Stimulated activated naive CD8-positive, alpha-beta T cell treated with anti-CD3 and anti-CD28 coated beads, Interleukin-15, Interleukin-2, amounts not matched to agents 100 ng/mL and 50 ng/mL, for 24 hours (primary cell): Measurements from ENCODE around the gene RFX4.

Experiments used
- H3K27ac Mint-ChIP-seq: one replicate; pipeline ENCODE4 v1.8.0; 2021; ENCODE audit warnings: mild to moderate bottlenecking, mixed read lengths
- H3K27me3 Mint-ChIP-seq: one replicate; pipeline ENCODE4 v1.8.0; 2021; ENCODE audit warnings: mixed read lengths
- H3K36me3 Mint-ChIP-seq: one replicate; pipeline ENCODE4 v1.8.0; 2021; ENCODE audit warnings: low read depth, mixed read lengths
- H3K4me1 Mint-ChIP-seq: one replicate; pipeline ENCODE4 v1.8.0; 2021; ENCODE audit warnings: low read depth, mixed read lengths
- H3K4me3 Mint-ChIP-seq: one replicate; pipeline ENCODE4 v1.8.0; 2021; ENCODE audit warnings: mild to moderate bottlenecking, mixed read lengths
- H3K9me3 Mint-ChIP-seq: one replicate; pipeline ENCODE4 v1.8.0; 2021; ENCODE audit warnings: mixed read lengths

RFX4 gene

DNA sequence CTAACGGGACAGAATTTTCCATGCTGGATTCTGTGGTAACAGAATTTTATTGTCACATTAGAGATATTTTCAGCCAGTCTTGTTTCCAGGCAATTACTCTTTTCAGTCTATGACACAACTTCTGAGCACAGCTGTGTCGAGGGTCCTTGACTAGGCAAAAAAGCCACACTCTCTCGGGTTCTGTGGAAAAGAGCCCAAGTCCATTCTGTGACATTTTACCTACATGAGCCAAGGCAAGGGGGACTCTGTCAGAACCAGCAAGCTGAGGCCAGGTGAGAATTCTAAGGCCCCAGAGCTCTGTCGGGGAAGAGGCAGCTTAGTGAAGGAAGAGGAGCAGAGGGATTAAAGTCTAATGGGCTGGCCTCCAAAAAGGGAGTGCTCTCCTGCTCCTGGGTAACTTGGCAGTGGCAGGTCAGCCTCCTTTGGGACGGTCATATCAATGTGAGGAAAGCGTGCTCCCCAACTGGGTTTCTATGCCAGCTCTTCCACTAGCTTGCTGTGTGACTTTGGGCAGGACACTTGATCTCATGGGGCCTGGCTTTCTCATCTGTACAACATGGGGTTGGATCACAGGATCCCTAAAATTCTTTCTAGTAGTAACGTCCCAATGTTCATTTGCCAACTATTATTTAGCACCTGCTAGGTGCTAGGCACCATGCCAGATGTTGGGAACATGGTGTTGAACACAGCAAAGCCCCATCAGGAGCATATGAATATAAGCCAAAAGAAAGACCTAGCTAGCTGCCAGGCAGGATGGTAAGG lies 175.7 kb downstream of the RFX4 start:
- no peaks in the 10 kb centered on the region for H3K36me3 Mint-ChIP-seq
- H3K27me3 Mint-ChIP-seq = no peaks in the 10 kb centered on the region
- H3K27ac Mint-ChIP-seq = no peak overlapping the region
- H3K4me3 Mint-ChIP-seq = no peak overlapping the region
- peaks cover 27% of the 10 kb centered on the region for H3K4me1 Mint-ChIP-seq
- H3K9me3 Mint-ChIP-seq = no peaks in the 10 kb centered on the region

DNA sequence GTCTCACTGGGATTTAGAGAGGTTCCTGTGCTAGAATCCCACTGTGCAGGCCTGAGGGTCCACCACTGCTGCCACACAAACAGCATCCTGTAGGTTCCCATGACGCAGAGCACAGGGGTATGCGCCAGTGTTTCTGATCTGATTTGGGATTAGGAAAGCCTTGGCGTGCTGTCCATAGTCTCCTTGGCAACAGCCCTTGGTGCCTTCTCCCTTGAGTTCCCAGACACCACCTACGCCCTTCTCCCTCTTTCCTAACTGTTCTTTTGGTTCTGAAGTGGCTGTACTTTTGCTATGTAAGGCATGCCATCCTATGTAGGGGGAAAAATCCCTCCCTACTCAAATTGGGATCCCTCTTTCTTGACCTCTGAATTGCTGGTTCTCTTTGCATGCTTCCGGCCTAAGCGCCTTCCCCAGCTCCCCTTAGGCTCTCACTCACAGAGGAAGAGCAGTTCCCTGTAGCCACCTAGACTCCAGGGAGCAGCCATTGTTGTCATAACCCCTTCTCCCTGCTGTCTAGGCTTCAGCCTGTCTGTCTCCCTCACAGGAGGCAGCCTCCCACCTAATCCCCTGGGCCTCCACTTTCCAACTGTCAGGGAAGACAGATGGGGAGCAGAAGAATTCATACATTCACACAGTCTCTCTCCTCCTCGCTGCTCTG lies 176.9 kb downstream of the RFX4 start:
- Mint-ChIP-seq H3K4me1 (peaks cover 19% of the 10 kb centered on the region), H3K4me3 (peak overlapping the region; percentile 17), H3K9me3 (no peaks in the 10 kb centered on the region), H3K27me3 (no peaks in the 10 kb centered on the region), H3K27ac (peak overlapping the region; percentile 70), H3K36me3 (no peaks in the 10 kb centered on the region)

- Mint-ChIP-seq H3K27ac (peak overlapping the region; percentile 70), H3K27me3 (no peaks in the 10 kb centered on the region), H3K36me3 (no peaks in the 10 kb centered on the region), H3K9me3 (no peaks in the 10 kb centered on the region), H3K4me3 (peak overlapping the region; percentile 17), H3K4me1 (peaks cover 19% of the 10 kb centered on the region)
Observed at GRCh38 chr12:106760184-106760531, 177.4 kb downstream of the RFX4 start.

- no peaks in the 10 kb centered on the region for H3K27me3 Mint-ChIP-seq
- H3K4me3 Mint-ChIP-seq = no peak overlapping the region
- peaks cover 44% of the 10 kb centered on the region for H3K4me1 Mint-ChIP-seq
- H3K27ac Mint-ChIP-seq = no peak overlapping the region
- H3K9me3 Mint-ChIP-seq = no peaks in the 10 kb centered on the region
- H3K36me3 Mint-ChIP-seq = no peaks in the 10 kb centered on the region
Observed at GRCh38 chr12:106764220-106764619, 181.4 kb downstream of the RFX4 start.

DNA sequence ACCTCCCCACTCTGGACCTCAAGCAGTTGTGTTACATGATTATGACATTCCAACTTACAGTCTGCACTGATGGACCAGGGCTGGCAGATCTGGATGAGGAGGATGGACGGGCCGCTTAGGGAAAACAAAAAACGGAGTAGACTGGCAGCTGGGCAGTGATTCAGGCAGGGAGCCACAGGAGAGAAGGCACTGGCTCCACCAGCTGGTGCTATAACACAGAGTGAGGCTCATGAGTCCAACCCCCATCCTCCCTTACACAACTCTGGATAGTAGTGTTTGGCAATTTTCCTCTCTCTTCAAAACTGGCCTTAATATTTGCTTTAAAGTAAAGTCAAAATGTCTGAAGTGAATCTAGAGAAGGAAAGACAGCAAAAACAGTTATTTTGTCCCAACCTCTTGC lies 181.9 kb downstream of the RFX4 start:
- peaks cover 41% of the 10 kb centered on the region for H3K4me1 Mint-ChIP-seq

GRCh38 chr12:106766393-106766826 lies 183.6 kb downstream of the RFX4 start:
- peak overlapping the region; percentile 40 for H3K4me3 Mint-ChIP-seq
- H3K27me3 Mint-ChIP-seq = no peaks in the 10 kb centered on the region
- no peak overlapping the region for H3K27ac Mint-ChIP-seq
- H3K4me1 Mint-ChIP-seq = peaks cover 25% of the 10 kb centered on the region
- H3K36me3 Mint-ChIP-seq = no peaks in the 10 kb centered on the region
- H3K9me3 Mint-ChIP-seq = no peaks in the 10 kb centered on the region

More for the DNA sequence above, 181.9 kb downstream of the RFX4 start:
- no peaks in the 10 kb centered on the region for H3K9me3 Mint-ChIP-seq
- no peak overlapping the region for H3K27ac Mint-ChIP-seq
- H3K4me3 Mint-ChIP-seq = no peak overlapping the region
- no peaks in the 10 kb centered on the region for H3K27me3 Mint-ChIP-seq
- no peaks in the 10 kb centered on the region for H3K36me3 Mint-ChIP-seq

GRCh38 chr12:106767206-106767605 lies 184.4 kb downstream of the RFX4 start:
- Mint-ChIP-seq H3K4me3 (peak overlapping the region; percentile 40), H3K4me1 (peaks cover 25% of the 10 kb centered on the region), H3K27ac (peak overlapping the region; percentile 49), H3K36me3 (no peaks in the 10 kb centered on the region), H3K9me3 (no peaks in the 10 kb centered on the region), H3K27me3 (no peaks in the 10 kb centered on the region)

DNA sequence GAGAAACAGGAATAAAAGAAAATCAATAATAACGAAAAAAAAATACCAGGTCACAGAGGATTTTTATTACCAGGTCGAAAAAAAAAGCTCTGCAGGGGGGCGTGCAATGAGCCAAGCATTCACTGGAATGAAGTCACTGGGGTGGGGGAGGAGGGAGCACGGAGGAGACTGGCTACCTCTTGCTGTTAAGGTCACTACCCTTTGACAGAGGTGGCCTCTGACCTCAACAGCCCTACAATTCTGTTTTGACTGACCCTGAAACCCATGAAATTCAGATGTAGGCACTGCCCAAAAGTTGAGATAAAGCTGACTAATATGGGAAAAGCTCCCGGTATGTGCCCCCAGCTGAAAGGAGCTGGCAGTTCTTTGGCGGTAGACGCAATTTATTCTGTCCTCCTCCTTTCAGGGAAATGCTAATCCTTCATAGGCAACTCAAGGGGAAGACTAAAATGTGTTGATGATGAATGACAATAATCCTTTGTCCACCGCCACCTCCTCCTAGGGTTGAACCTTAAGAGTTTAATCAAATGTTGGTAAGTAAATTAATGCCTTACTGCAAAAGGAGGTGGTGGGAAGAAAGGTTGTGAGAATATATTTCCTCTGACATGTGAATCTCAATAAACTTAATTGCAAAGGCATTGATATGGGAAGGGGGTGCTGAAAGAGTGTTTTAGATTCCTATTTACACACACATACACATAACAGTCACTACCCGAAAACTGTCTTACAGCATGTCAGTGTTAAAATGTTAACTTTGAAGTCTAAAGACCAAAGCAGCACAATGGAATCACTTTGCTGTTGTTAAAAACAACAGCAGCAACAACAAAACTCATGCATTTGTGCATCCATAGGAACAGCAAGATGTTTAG lies 185.4 kb downstream of the RFX4 start:
- H3K9me3 Mint-ChIP-seq = no peaks in the 10 kb centered on the region
- no peaks in the 10 kb centered on the region for H3K27me3 Mint-ChIP-seq
- peaks cover 27% of the 10 kb centered on the region for H3K4me1 Mint-ChIP-seq
- H3K36me3 Mint-ChIP-seq = no peaks in the 10 kb centered on the region
- H3K4me3 Mint-ChIP-seq = no peak overlapping the region
- no peak overlapping the region for H3K27ac Mint-ChIP-seq

GRCh38 chr12:106769078-106769477 lies 186.3 kb downstream of the RFX4 start:
- no peak overlapping the region for H3K27ac Mint-ChIP-seq
- no peaks in the 10 kb centered on the region for H3K36me3 Mint-ChIP-seq
- no peaks in the 10 kb centered on the region for H3K27me3 Mint-ChIP-seq
- no peaks in the 10 kb centered on the region for H3K9me3 Mint-ChIP-seq
- H3K4me1 Mint-ChIP-seq = peaks cover 36% of the 10 kb centered on the region
- no peak overlapping the region for H3K4me3 Mint-ChIP-seq

DNA sequence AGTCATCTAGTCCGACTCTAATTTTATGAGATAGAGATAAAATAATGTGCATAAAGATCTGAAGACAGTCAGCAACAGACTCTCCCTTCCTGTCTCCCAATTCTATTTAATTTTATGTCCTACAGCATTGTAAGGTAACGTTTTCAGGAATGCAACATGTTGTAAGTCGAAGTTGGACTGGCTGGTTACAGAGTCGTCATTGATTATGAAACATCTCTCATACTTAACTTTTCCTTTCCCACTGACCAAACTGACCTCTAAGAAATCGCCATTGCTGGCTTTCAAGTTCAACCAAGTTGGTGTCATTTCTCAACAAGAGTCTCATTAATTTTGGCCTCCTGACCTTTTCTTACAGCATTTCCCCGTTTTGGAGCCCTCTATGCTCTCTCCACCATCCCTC lies 186.7 kb downstream of the RFX4 start:
- Mint-ChIP-seq H3K4me3 (no peak overlapping the region), H3K36me3 (no peaks in the 10 kb centered on the region), H3K27me3 (no peaks in the 10 kb centered on the region), H3K4me1 (peaks cover 37% of the 10 kb centered on the region), H3K27ac (no peak overlapping the region), H3K9me3 (no peaks in the 10 kb centered on the region)

- H3K4me1 Mint-ChIP-seq = peaks cover 47% of the 10 kb centered on the region
- peaks cover 9% of the 10 kb centered on the region for H3K36me3 Mint-ChIP-seq
- H3K27me3 Mint-ChIP-seq = no peaks in the 10 kb centered on the region
- H3K9me3 Mint-ChIP-seq = no peaks in the 10 kb centered on the region
- H3K27ac Mint-ChIP-seq = no peak overlapping the region
- H3K4me3 Mint-ChIP-seq = no peak overlapping the region
Observed at GRCh38 chr12:106771425-106771824, 188.6 kb downstream of the RFX4 start.

DNA sequence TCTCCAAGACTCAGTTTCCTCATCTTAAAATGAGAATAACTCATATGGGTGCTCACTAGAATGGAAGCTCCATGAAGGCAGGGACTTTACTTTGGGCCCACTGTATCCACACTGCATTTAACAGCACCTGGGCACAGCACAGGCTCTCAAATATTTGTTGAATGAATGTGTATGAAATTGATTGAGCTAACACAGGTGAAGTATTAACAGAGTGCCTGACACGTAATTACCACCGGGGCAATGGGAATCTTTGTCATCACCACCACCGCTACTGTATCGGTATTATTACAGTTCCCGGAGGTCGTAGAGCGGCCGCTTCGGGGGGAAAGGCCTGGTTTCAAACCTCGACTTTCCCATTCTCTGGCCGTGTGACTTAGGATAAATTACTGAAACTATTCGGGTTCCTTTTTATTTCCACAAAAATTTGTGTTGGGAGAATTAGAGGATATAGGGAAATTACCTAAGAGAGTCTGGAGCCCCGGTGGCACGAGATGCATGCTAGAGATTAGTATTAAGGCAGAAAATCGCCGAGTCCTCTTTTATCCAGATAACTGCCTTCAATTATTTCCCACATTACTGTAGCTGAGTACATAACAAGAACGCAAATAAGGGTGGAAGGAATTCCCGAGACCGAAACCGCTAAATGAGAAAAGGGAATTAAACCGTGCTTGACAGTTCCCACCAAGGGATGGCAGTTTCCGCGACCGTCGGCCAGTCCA lies 190.6 kb downstream of the RFX4 start:
- Mint-ChIP-seq H3K27ac (peak overlapping the region; percentile 93), H3K27me3 (no peaks in the 10 kb centered on the region), H3K4me3 (peak overlapping the region; percentile 99), H3K36me3 (peaks cover 11% of the 10 kb centered on the region), H3K9me3 (no peaks in the 10 kb centered on the region), H3K4me1 (peaks cover 30% of the 10 kb centered on the region)

- H3K4me3 Mint-ChIP-seq = peak within 1 kb of the TSS; percentile 99
- peaks cover 11% of the 10 kb centered on the region for H3K36me3 Mint-ChIP-seq
- H3K4me1 Mint-ChIP-seq = peaks cover 30% of the 10 kb centered on the region
- no peaks in the 10 kb centered on the region for H3K9me3 Mint-ChIP-seq
- peak within 1 kb of the TSS; percentile 93 for H3K27ac Mint-ChIP-seq
- H3K27me3 Mint-ChIP-seq = no peaks in the 10 kb centered on the region
Observed at GRCh38 chr12:106774005-106774807, 191.4 kb downstream of the RFX4 start, which contains the start of gene RIC8B. Gene RIC8B (plus strand): TSS chr12:106774682. CDS start chr12:106774746, 64 bp downstream.
